ENCODE results near the gene ACCSL. TPM values are rescaled to one million over a fixed set of nuclear protein-coding genes. Genes with fewer than 3 reads are reported as not detected.

The ACCSL gene
- polyA plus RNA-seq, 1 experiment: not detected

DNA sequence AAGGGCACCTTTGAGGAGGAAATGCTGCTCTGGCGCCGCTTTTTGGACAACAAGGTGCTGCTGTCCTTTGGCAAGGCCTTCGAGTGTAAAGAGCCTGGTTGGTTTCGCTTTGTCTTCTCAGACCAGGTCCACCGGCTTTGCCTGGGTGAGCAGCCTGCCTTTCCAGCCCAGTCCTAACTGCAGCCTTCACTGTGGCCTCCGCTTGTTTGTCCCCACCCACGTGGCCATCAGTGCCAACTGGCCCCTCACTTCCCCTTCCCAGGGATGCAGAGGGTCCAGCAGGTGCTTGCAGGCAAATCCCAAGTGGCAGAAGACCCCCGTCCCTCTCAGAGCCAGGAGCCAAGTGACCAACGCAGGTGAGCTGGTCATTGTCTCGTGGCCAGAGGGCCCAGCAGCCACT, 35.7 kb downstream of the ACCSL start:
- TF ChIP-seq, protein P1, sequence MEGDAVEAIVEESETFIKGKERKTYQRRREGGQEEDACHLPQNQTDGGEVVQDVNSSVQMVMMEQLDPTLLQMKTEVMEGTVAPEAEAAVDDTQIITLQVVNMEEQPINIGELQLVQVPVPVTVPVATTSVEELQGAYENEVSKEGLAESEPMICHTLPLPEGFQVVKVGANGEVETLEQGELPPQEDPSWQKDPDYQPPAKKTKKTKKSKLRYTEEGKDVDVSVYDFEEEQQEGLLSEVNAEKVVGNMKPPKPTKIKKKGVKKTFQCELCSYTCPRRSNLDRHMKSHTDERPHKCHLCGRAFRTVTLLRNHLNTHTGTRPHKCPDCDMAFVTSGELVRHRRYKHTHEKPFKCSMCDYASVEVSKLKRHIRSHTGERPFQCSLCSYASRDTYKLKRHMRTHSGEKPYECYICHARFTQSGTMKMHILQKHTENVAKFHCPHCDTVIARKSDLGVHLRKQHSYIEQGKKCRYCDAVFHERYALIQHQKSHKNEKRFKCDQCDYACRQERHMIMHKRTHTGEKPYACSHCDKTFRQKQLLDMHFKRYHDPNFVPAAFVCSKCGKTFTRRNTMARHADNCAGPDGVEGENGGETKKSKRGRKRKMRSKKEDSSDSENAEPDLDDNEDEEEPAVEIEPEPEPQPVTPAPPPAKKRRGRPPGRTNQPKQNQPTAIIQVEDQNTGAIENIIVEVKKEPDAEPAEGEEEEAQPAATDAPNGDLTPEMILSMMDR (IDR thresholded peaks at IDR 0.05; ENCODE audit: insufficient read depth, low read depth, low read length): no peak
- H3K36me3 ChIP-seq (ENCODE audit: control insufficient read depth, insufficient read depth, low read length): no peaks in the 10 kb centered on the region
- CTCF ChIA-PET: interaction anchor here (1.4 kb wide), 1 partner anchor 10 kb away, joined by 7 read pairs; no protein-coding TSS in a partner anchor

DNA sequence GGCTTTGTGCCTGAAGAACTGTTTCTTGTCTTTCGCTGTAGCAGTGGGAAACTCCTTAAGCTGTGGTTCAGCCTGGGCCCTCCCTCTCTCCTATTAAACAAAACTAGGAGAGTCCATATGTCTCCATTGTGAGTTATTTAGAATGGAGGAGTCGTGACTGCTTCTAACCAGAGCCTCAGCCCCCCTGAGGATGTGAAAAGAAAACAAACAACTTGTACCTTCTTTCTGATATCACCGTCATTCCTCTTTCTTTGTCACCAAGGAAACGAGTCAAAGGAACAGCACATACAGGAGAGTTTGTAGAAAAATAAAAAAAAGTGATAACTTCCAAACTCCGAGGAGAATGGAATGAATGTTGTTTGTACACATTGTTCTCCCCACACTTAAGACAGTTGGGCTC, 36.1 kb downstream of the ACCSL start:
- H3K27me3 ChIP-seq (ENCODE audit: control insufficient read depth, insufficient read depth, low read length): 0 out of 2 replicates have a peak, but pooled peaks cover 1% of the 10 kb centered on the region
- ChIA-PET POLR2A (no interaction called here), CTCF (interaction anchor here (1.3 to 3.1 kb wide), 2 partner anchors 10 to 26 kb away, joined by 5 to 20 read pairs; partner anchors contain the start of gene EXT2)
- no peak overlapping the region for H3K4me3 ChIP-seq (ENCODE audit: low read depth, low read length)
- DNase-seq (ENCODE audit: low read depth): no peak
- H3K36me3 ChIP-seq (ENCODE audit: control insufficient read depth, insufficient read depth, low read length): no peaks in the 10 kb centered on the region
- TF ChIP-seq, protein P1 (IDR thresholded peaks at IDR 0.05; ENCODE audit: insufficient read depth, low read depth, low read length): no peak

More for the DNA sequence above, 35.7 kb downstream of the ACCSL start:
- no peak for DNase-seq (ENCODE audit: low read depth)
- POLR2A ChIA-PET: no interaction called here
- Histone ChIP-seq H3K4me3 (ENCODE audit: low read depth, low read length) (no peak overlapping the region), H3K27me3 (ENCODE audit: control insufficient read depth, insufficient read depth, low read length) (no peaks in the 10 kb centered on the region)

DNA sequence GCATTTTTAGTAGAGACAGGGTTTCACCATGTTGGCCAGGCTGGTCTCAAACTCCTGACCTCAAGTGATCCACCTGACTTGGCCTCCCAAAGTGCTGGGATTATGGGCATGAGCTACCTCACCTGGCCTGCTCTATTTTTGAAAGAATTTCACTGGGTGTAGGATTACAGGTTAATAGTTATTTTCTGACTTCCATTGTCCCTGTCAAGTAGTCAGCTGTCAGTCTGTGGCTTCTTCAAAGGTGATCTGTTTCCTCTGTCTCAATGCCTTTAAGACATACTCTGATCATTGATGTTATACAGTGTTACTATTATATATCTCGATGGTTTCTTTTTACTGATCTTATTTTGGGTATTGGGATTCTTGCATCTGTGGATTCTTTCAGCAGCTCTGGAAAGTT, 37.5 kb downstream of the ACCSL start:
- H3K36me3 ChIP-seq (ENCODE audit: control insufficient read depth, insufficient read depth, low read length): no peaks in the 10 kb centered on the region
- no peak overlapping the region for H3K4me3 ChIP-seq (ENCODE audit: low read depth, low read length)
- no peak for DNase-seq (ENCODE audit: low read depth)
- POLR2A ChIA-PET: no interaction called here
- CTCF ChIA-PET: interaction anchor here (1.3 to 3.1 kb wide), 2 partner anchors 9 to 24 kb away, joined by 5 to 20 read pairs; partner anchors contain the start of gene EXT2
- 0 out of 2 replicates have a peak, but pooled peaks cover 1% of the 10 kb centered on the region for H3K27me3 ChIP-seq (ENCODE audit: control insufficient read depth, insufficient read depth, low read length)
- TF ChIP-seq, protein P1 (IDR thresholded peaks at IDR 0.05; ENCODE audit: insufficient read depth, low read depth, low read length): no peak

DNA sequence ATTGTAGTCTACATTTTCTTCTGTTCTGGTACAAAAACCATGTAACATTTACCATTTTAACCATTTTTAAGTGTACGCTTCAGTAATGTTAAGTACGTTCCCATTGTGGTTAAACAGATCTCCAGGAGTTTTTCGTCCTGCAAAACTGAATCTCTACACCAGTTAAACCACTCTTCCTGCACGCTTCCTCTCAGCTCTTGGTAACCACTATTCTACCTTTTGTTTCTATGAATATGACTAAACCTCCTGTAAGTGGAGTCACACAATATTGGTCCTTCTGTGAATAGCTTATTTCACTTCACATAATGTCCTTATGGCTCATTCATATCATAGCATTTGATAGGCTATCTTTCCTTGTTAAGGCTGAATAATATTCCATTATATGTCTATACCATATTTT, 40.6 kb downstream of the ACCSL start:
- CTCF ChIA-PET: interaction anchor here (0.8 kb wide), 1 partner anchor 31 kb away, joined by 3 read pairs; no protein-coding TSS in a partner anchor
- no peak overlapping the region for H3K4me3 ChIP-seq (ENCODE audit: low read depth, low read length)
- H3K36me3 ChIP-seq (ENCODE audit: control insufficient read depth, insufficient read depth, low read length): no peaks in the 10 kb centered on the region
- TF ChIP-seq, protein P1 (IDR thresholded peaks at IDR 0.05; ENCODE audit: insufficient read depth, low read depth, low read length): no peak
- POLR2A ChIA-PET: no interaction called here
- no peak for DNase-seq (ENCODE audit: low read depth)
- peaks cover 1% of the 10 kb centered on the region; the same call in 1 of the 2 replicates for H3K27me3 ChIP-seq (ENCODE audit: control insufficient read depth, insufficient read depth, low read length)

DNA sequence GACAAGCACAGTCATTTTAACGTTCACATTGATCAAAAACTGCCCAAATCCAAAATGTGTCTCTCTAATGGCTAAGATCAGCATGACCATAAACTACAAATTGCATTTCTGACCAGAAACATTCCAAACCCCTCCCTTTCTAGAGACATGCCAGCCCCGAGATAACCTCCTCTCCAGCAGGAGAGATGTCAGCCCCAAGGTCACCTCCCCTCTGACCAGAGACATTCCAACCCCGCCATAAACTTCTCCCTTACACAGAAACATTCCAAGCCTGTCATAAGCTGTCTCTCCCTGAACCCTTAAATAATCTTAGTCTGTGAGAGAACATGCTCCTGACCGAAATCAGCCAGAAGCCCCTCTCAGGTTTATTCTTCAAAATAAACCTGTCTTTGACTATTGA, 41.1 kb downstream of the ACCSL start:
- ChIA-PET POLR2A (no interaction called here), CTCF (interaction anchor here (0.8 kb wide), 1 partner anchor 31 kb away, joined by 3 read pairs; no protein-coding TSS in a partner anchor)
- Histone ChIP-seq H3K36me3 (ENCODE audit: control insufficient read depth, insufficient read depth, low read length) (no peaks in the 10 kb centered on the region), H3K27me3 (ENCODE audit: control insufficient read depth, insufficient read depth, low read length) (peaks cover 1% of the 10 kb centered on the region; the same call in 1 of the 2 replicates), H3K4me3 (ENCODE audit: low read depth, low read length) (no peak overlapping the region)
- TF ChIP-seq, protein P1 (IDR thresholded peaks at IDR 0.05; ENCODE audit: insufficient read depth, low read depth, low read length): no peak
- no peak for DNase-seq (ENCODE audit: low read depth)
